ENCODE measurements around the gene CNN1. TPM values are rescaled to one million over a fixed set of nuclear protein-coding genes. Genes with fewer than 3 reads are reported as not detected.

CNN1 gene
- 0.17 TPM for polyA plus RNA-seq (2012; ENCODE audit: low read depth, missing spikeins)

GRCh38 chr19:11538232-11539036, at the start of gene CNN1:
Gene CNN1 (plus strand): TSS chr19:11538851. CDS start chr19:11538928, 77 bp downstream.
- DNase-seq (ENCODE audit: insufficient read length, low spot score) (no peak), FAIRE-seq (no peak)
- TF ChIP-seq SPI1 (IDR thresholded peaks at IDR 0.05; ENCODE audit: low read depth, low read length) (no peak), PAX5 (IDR thresholded peaks at IDR 0.05; ENCODE audit: insufficient read depth, low read length, severe bottlenecking) (no peak), POU2F2 (IDR thresholded peaks at IDR 0.05; ENCODE audit: low read depth, low read length) (no peak), POLR2AphosphoS5 (IDR thresholded peaks at IDR 0.05; ENCODE audit: low read depth, low read length) (no peak), TAF1 (IDR thresholded peaks at IDR 0.05; ENCODE audit: low read depth, low read length) (no peak), POLR2A (IDR thresholded peaks at IDR 0.05; ENCODE audit: low read depth, low read length) (no peak)

GRCh38 chr19:11489378-11489777, 49.3 kb upstream of the CNN1 start:
- TF ChIP-seq POLR2AphosphoS5 (IDR thresholded peaks at IDR 0.05; ENCODE audit: low read depth, low read length) (no peak), PAX5 (IDR thresholded peaks at IDR 0.05; ENCODE audit: insufficient read depth, low read length, severe bottlenecking) (no peak), POLR2A (IDR thresholded peaks at IDR 0.05; ENCODE audit: low read depth, low read length) (no peak), POU2F2 (IDR thresholded peaks at IDR 0.05; ENCODE audit: low read depth, low read length) (no peak), TAF1 (IDR thresholded peaks at IDR 0.05; ENCODE audit: low read depth, low read length) (no peak), SPI1 (IDR thresholded peaks at IDR 0.05; ENCODE audit: low read depth, low read length) (no peak)
- FAIRE-seq (no peak), DNase-seq (ENCODE audit: insufficient read length, low spot score) (no peak)

- FAIRE-seq (no peak), DNase-seq (ENCODE audit: insufficient read length, low spot score) (no peak)
- TF ChIP-seq POLR2A (IDR thresholded peaks at IDR 0.05; ENCODE audit: low read depth, low read length) (no peak), POU2F2 (IDR thresholded peaks at IDR 0.05; ENCODE audit: low read depth, low read length) (no peak), SPI1 (IDR thresholded peaks at IDR 0.05; ENCODE audit: low read depth, low read length) (no peak), POLR2AphosphoS5 (IDR thresholded peaks at IDR 0.05; ENCODE audit: low read depth, low read length) (no peak)
Observed at GRCh38 chr19:11494634-11495285, 43.9 kb upstream of the CNN1 start.

GRCh38 chr19:11495481-11495880, 43.2 kb upstream of the CNN1 start:
- TF ChIP-seq SPI1 (IDR thresholded peaks at IDR 0.05; ENCODE audit: low read depth, low read length) (no peak), PAX5 (IDR thresholded peaks at IDR 0.05; ENCODE audit: insufficient read depth, low read length, severe bottlenecking) (no peak), POLR2AphosphoS5 (IDR thresholded peaks at IDR 0.05; ENCODE audit: low read depth, low read length) (no peak), POU2F2 (IDR thresholded peaks at IDR 0.05; ENCODE audit: low read depth, low read length) (no peak), POLR2A (IDR thresholded peaks at IDR 0.05; ENCODE audit: low read depth, low read length) (no peak), TAF1 (IDR thresholded peaks at IDR 0.05; ENCODE audit: low read depth, low read length) (no peak)
- DNase-seq (ENCODE audit: insufficient read length, low spot score) = no peak
- FAIRE-seq = no peak

GRCh38 chr19:11495885-11496284, 42.8 kb upstream of the CNN1 start:
- no peak for FAIRE-seq
- TF ChIP-seq POLR2AphosphoS5 (IDR thresholded peaks at IDR 0.05; ENCODE audit: low read depth, low read length) = no peak
- TF ChIP-seq POU2F2 (IDR thresholded peaks at IDR 0.05; ENCODE audit: low read depth, low read length) = no peak
- no peak for TF ChIP-seq PAX5 (IDR thresholded peaks at IDR 0.05; ENCODE audit: insufficient read depth, low read length, severe bottlenecking)
- no peak for TF ChIP-seq TAF1 (IDR thresholded peaks at IDR 0.05; ENCODE audit: low read depth, low read length)
- no peak for TF ChIP-seq POLR2A (IDR thresholded peaks at IDR 0.05; ENCODE audit: low read depth, low read length)
- TF ChIP-seq SPI1 (IDR thresholded peaks at IDR 0.05; ENCODE audit: low read depth, low read length) = no peak
- no peak for DNase-seq (ENCODE audit: insufficient read length, low spot score)

GRCh38 chr19:11496391-11497163, 42.1 kb upstream of the CNN1 start:
- FAIRE-seq = peak; percentile 47
- DNase-seq (ENCODE audit: insufficient read length, low spot score) = peak; percentile 76
- TF ChIP-seq POLR2A (IDR thresholded peaks at IDR 0.05; ENCODE audit: low read depth, low read length) (no peak), SPI1 (IDR thresholded peaks at IDR 0.05; ENCODE audit: low read depth, low read length) (no peak)

GRCh38 chr19:11499220-11499726, 39.4 kb upstream of the CNN1 start:
- no peak for TF ChIP-seq SPI1 (IDR thresholded peaks at IDR 0.05; ENCODE audit: low read depth, low read length)
- TF ChIP-seq PAX5 (IDR thresholded peaks at IDR 0.05; ENCODE audit: insufficient read depth, low read length, severe bottlenecking) = no peak
- TF ChIP-seq TAF1 (IDR thresholded peaks at IDR 0.05; ENCODE audit: low read depth, low read length) = no peak
- no peak for TF ChIP-seq POLR2A (IDR thresholded peaks at IDR 0.05; ENCODE audit: low read depth, low read length)
- no peak for TF ChIP-seq POU2F2 (IDR thresholded peaks at IDR 0.05; ENCODE audit: low read depth, low read length)
- TF ChIP-seq POLR2AphosphoS5 (IDR thresholded peaks at IDR 0.05; ENCODE audit: low read depth, low read length) = no peak
- no peak for FAIRE-seq

GRCh38 chr19:11499890-11500420, 38.7 kb upstream of the CNN1 start:
- TF ChIP-seq POLR2AphosphoS5 (IDR thresholded peaks at IDR 0.05; ENCODE audit: low read depth, low read length) (no peak), TAF1 (IDR thresholded peaks at IDR 0.05; ENCODE audit: low read depth, low read length) (no peak), SPI1 (IDR thresholded peaks at IDR 0.05; ENCODE audit: low read depth, low read length) (no peak), POLR2A (IDR thresholded peaks at IDR 0.05; ENCODE audit: low read depth, low read length) (no peak), PAX5 (IDR thresholded peaks at IDR 0.05; ENCODE audit: insufficient read depth, low read length, severe bottlenecking) (no peak), POU2F2 (IDR thresholded peaks at IDR 0.05; ENCODE audit: low read depth, low read length) (no peak)
- DNase-seq (ENCODE audit: insufficient read length, low spot score) = no peak
- no peak for FAIRE-seq

More at GRCh38 chr19:11499220-11499726, 39.4 kb upstream of the CNN1 start:
- DNase-seq (ENCODE audit: insufficient read length, low spot score) = no peak
